HCT116 (cell line): ENCODE data around the gene ARHGEF17. TPM values are rescaled to one million over a fixed set of nuclear protein-coding genes. Genes with fewer than 3 reads are reported as not detected.

Experiments used
- ATAC-seq: fragments of 200-7000 bp; cut with Tn5 transposase; 2 replicates; pipeline ENCODE4 v1.9.1; 2020; ENCODE audit warnings: mild to moderate bottlenecking, moderate library complexity
- BruUV-seq: library from RNA; stranded (reverse); fragments of 400-500 nt; replicated peaks from 2 replicates; lab custom pipeline; 2021; lab: Mats Ljungman, UMichigan
- CTCF ChIA-PET: fragments of 300-600 bp; sonication (Branson Sonifier 250); formaldehyde crosslinking; loops from one replicate; lab custom pipeline; 2021; ENCODE audit warnings: antibody characterized with exemption; lab: Charles Lee
- POLR2A ChIA-PET: fragments of 300-600, 350-600 bp; sonication (Branson Sonifier 250); formaldehyde crosslinking; loops from one replicate; lab custom pipeline; 2021; ENCODE audit warnings: antibody characterized with exemption; lab: Charles Lee
- RAD21 ChIA-PET, 2 experiments: fragments of 300-600 bp; sonication (Branson Sonifier 250); formaldehyde crosslinking; loops; one replicate each; lab custom pipeline; 2023; ENCODE audit warnings: low total read pairs in 2 of 2; ENCODE audit not compliant: uncharacterized antibody in 2 of 2, unreplicated experiment in 2 of 2, low non-redundant PET in 1 of 2; lab: Charles Lee
- DNase-seq: peaks from one replicate; pipeline ENCODE4 v3.0.0-alpha.2; 2010; ENCODE audit warnings: low read depth, low spot score
- H2AFZ ChIP-seq: fragments of 200-600 bp; shearing (Covaris generic), sonication (generic); 2 replicates; pipeline ENCODE4 v1.6.1; 2017; ENCODE audit warnings: low read depth, mixed run types, mixed read lengths, antibody characterized with exemption, low read length; ENCODE audit not compliant: poor library complexity, severe bottlenecking
- H3K27ac ChIP-seq: 2 replicates; pipeline ENCODE4 v1.5.1; 2012; ENCODE audit warnings: low read depth, low read length
- H3K27me3 ChIP-seq: fragments of 200-600 bp; sonication (generic); 2 replicates; pipeline ENCODE4 v1.6.1; 2016; ENCODE audit warnings: mixed run types, low read length, mixed read lengths; ENCODE audit not compliant: insufficient read depth
- H3K36me3 ChIP-seq, 2 experiments: fragments of 200-500 bp in 1 of 2; fragments of 200-600 bp in 1 of 2; sonication (Bioruptor generic) in 1 of 2; sonication (generic) in 1 of 2; 2 replicates each; pipeline versions ENCODE4 v1.5.1 to v1.6.1; 2014 to 2016; ENCODE audit warnings: low read length in 2 of 2, inconsistent platforms in 1 of 2, mixed read lengths in 1 of 2, mixed run types in 1 of 2; ENCODE audit not compliant: insufficient read depth in 2 of 2, control insufficient read depth in 1 of 2
- H3K4me1 ChIP-seq, 2 experiments: fragments of 200-600 bp in 1 of 2; sonication (generic) in 1 of 2; 2 replicates each; pipeline versions ENCODE4 v1.5.1 to v1.6.1; 2012 to 2017; ENCODE audit warnings: low read length in 2 of 2, inconsistent platforms in 1 of 2, mild to moderate bottlenecking in 1 of 2, mixed read lengths in 1 of 2, mixed run types in 1 of 2, moderate library complexity in 1 of 2; ENCODE audit not compliant: insufficient read depth in 2 of 2, control insufficient read depth in 1 of 2
- H3K4me2 ChIP-seq: fragments of 200-600 bp; sonication (generic); 2 replicates; pipeline ENCODE4 v1.6.1; 2017; ENCODE audit warnings: mixed run types, low read length, mixed read lengths
- H3K4me3 ChIP-seq, 2 experiments: fragments of 200-600 bp in 1 of 2; sonication (generic) in 1 of 2; replicated peaks in 1 of 2; 2 replicates each; pipeline ENCODE4 v1.5.1; 2011 to 2016; ENCODE audit warnings: low read length in 2 of 2, control low read depth in 1 of 2, low read depth in 1 of 2, mild to moderate bottlenecking in 1 of 2, mixed read lengths in 1 of 2, mixed run types in 1 of 2
- H3K79me2 ChIP-seq: fragments of 200-600 bp; sonication (generic); 2 replicates; pipeline ENCODE4 v1.6.1; 2017; ENCODE audit warnings: mild to moderate bottlenecking, mixed run types, low read length, moderate library complexity, mixed read lengths; ENCODE audit not compliant: insufficient read depth
- H3K9ac ChIP-seq: fragments of 200-600 bp; sonication (generic); 2 replicates; pipeline ENCODE4 v1.6.1; 2016; ENCODE audit warnings: low read length, mixed read lengths
- H3K9me2 ChIP-seq: fragments of 200-600 bp; sonication (generic), shearing (Covaris generic); 2 replicates; pipeline ENCODE4 v1.6.1; 2017; ENCODE audit warnings: mixed run types, mild to moderate bottlenecking, moderate library complexity; ENCODE audit not compliant: insufficient read depth
- H3K9me3 ChIP-seq, 2 experiments: fragments of 200-500 bp in 1 of 2; fragments of 200-600 bp in 1 of 2; sonication (Bioruptor generic) in 1 of 2; sonication (generic) in 1 of 2; 2 replicates each; pipeline ENCODE4 v1.6.1; 2014 to 2017; ENCODE audit warnings: low read length in 2 of 2, mixed read lengths in 2 of 2, inconsistent platforms in 1 of 2, low read depth in 1 of 2, mild to moderate bottlenecking in 1 of 2, mixed run types in 1 of 2, moderate library complexity in 1 of 2; ENCODE audit not compliant: control insufficient read depth in 1 of 2, insufficient read depth in 1 of 2
- H4K20me1 ChIP-seq: fragments of 200-600 bp; sonication (generic), shearing (Covaris generic); 2 replicates; pipeline ENCODE4 v1.6.1; 2017; ENCODE audit warnings: mixed run types, mild to moderate bottlenecking, moderate library complexity; ENCODE audit not compliant: insufficient read depth
- CBX3 ChIP-seq: IDR thresholded peaks from 2 replicates; pipeline ENCODE4 v1.6.1; 2012; ENCODE audit warnings: low read depth
- CEBPB ChIP-seq: IDR thresholded peaks from 2 replicates; pipeline ENCODE4 v1.6.1; 2012; ENCODE audit warnings: low read depth
- EGR1 ChIP-seq: IDR thresholded peaks from 2 replicates; pipeline ENCODE4 v1.6.1; 2012; ENCODE audit warnings: low read depth
- ELF1 ChIP-seq: IDR thresholded peaks from 2 replicates; pipeline ENCODE4 v1.6.1; 2012; ENCODE audit warnings: low read depth, borderline replicate concordance
- EZH2 ChIP-seq: fragments of 200-600 bp; sonication (generic); IDR thresholded peaks from 2 replicates; pipeline ENCODE4 v1.6.1; 2017; ENCODE audit warnings: antibody characterized with exemption, mixed run types
- EZH2phosphoT487 ChIP-seq: fragments of 200-600 bp; IDR thresholded peaks from 2 replicates; pipeline ENCODE4 v1.6.1; 2018; ENCODE audit warnings: antibody characterized with exemption, borderline replicate concordance
- FOSL1 ChIP-seq: IDR thresholded peaks from 2 replicates; pipeline ENCODE4 v1.6.1; 2012; ENCODE audit warnings: low read depth
- JUND ChIP-seq: IDR thresholded peaks from 2 replicates; pipeline ENCODE4 v1.6.1; 2012
- POLR2A ChIP-seq: IDR thresholded peaks from 2 replicates; pipeline ENCODE4 v1.7.0; 2011; ENCODE audit warnings: borderline replicate concordance; ENCODE audit not compliant: insufficient read depth, insufficient read length; ENCODE audit errors: extremely low read depth
- RAD21 ChIP-seq: IDR thresholded peaks from 2 replicates; pipeline ENCODE4 v1.6.1; 2012; ENCODE audit warnings: low read depth, mild to moderate bottlenecking
- SP1 ChIP-seq: IDR thresholded peaks from 2 replicates; pipeline ENCODE4 v1.6.1; 2012; ENCODE audit warnings: low read depth
- TCF7L2 ChIP-seq: IDR thresholded peaks from 2 replicates; pipeline ENCODE4 v1.7.0; 2011; ENCODE audit warnings: borderline replicate concordance, inconsistent platforms; ENCODE audit not compliant: insufficient read depth, insufficient read length; ENCODE audit errors: extremely low read depth
- YY1 ChIP-seq: IDR thresholded peaks from 2 replicates; pipeline ENCODE4 v1.6.1; 2011; ENCODE audit warnings: low read length, low read depth, moderate library complexity, mild to moderate bottlenecking; ENCODE audit not compliant: insufficient replicate concordance; ENCODE audit errors: extremely low read depth
- ZFX ChIP-seq: fragments of 450-650 bp; IDR thresholded peaks from 2 replicates; pipeline ENCODE4 v1.6.1; 2017
- intact Hi-C: fragments of 100-400 bp; cut with micrococcal nuclease; formaldehyde crosslinking; loops from 2 replicates; pipeline ENCODE4 v1.10.0; 2022
- total RNA-seq: library from RNA; stranded (reverse); gene quantifications from one replicate; pipeline ENCODE4 v1.2.1, GENCODE V29; 2021; ENCODE audit not compliant: unreplicated experiment
- TF ChIP-seq, protein P1 (sequence below): IDR thresholded peaks from 2 replicates; pipeline ENCODE4 v1.6.1; 2012; ENCODE audit warnings: low read depth
- TF ChIP-seq, protein P2 (sequence below): IDR thresholded peaks from 2 replicates; pipeline ENCODE4 v1.6.1; 2012
- TF ChIP-seq, protein P3 (sequence below): IDR thresholded peaks from 2 replicates; pipeline ENCODE4 v1.6.1; 2011; ENCODE audit warnings: mild to moderate bottlenecking, low read length, moderate library complexity; ENCODE audit not compliant: insufficient replicate concordance; ENCODE audit errors: extremely low read depth

The ARHGEF17 gene
- total RNA-seq, 1 experiment from 2014 or later: 18.2 TPM

DNA sequence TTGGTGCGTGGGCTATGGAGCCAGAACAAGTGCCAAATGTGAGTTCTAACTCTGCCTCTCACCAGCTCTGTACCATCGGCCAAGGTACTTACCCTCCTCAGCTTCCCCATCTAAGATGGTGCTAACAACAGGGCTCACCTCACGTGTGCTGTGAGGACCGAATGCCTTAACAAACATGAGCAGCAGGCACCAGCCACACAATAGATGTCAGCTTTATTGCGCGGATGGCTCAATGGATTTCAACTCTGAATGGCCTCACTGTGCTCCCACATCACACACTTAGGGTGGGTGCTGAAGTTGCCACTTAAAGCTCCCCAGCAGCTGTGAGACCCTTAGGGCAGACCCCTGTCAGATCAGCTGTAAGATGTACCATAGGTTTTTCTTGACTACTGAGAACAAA is 92.2 kb downstream of the ARHGEF17 start:
- TF ChIP-seq EGR1: no peak
- TF ChIP-seq, protein P1, sequence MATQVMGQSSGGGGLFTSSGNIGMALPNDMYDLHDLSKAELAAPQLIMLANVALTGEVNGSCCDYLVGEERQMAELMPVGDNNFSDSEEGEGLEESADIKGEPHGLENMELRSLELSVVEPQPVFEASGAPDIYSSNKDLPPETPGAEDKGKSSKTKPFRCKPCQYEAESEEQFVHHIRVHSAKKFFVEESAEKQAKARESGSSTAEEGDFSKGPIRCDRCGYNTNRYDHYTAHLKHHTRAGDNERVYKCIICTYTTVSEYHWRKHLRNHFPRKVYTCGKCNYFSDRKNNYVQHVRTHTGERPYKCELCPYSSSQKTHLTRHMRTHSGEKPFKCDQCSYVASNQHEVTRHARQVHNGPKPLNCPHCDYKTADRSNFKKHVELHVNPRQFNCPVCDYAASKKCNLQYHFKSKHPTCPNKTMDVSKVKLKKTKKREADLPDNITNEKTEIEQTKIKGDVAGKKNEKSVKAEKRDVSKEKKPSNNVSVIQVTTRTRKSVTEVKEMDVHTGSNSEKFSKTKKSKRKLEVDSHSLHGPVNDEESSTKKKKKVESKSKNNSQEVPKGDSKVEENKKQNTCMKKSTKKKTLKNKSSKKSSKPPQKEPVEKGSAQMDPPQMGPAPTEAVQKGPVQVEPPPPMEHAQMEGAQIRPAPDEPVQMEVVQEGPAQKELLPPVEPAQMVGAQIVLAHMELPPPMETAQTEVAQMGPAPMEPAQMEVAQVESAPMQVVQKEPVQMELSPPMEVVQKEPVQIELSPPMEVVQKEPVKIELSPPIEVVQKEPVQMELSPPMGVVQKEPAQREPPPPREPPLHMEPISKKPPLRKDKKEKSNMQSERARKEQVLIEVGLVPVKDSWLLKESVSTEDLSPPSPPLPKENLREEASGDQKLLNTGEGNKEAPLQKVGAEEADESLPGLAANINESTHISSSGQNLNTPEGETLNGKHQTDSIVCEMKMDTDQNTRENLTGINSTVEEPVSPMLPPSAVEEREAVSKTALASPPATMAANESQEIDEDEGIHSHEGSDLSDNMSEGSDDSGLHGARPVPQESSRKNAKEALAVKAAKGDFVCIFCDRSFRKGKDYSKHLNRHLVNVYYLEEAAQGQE: no peak
- no peak for TF ChIP-seq EZH2
- TF ChIP-seq SP1: no peak
- no peak for TF ChIP-seq CBX3
- TF ChIP-seq ELF1: no peak
- no peak for TF ChIP-seq TCF7L2
- TF ChIP-seq, protein P2, sequence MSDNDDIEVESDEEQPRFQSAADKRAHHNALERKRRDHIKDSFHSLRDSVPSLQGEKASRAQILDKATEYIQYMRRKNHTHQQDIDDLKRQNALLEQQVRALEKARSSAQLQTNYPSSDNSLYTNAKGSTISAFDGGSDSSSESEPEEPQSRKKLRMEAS: no peak
- no peak for TF ChIP-seq YY1
- TF ChIP-seq FOSL1: no peak
- TF ChIP-seq, protein P3, sequence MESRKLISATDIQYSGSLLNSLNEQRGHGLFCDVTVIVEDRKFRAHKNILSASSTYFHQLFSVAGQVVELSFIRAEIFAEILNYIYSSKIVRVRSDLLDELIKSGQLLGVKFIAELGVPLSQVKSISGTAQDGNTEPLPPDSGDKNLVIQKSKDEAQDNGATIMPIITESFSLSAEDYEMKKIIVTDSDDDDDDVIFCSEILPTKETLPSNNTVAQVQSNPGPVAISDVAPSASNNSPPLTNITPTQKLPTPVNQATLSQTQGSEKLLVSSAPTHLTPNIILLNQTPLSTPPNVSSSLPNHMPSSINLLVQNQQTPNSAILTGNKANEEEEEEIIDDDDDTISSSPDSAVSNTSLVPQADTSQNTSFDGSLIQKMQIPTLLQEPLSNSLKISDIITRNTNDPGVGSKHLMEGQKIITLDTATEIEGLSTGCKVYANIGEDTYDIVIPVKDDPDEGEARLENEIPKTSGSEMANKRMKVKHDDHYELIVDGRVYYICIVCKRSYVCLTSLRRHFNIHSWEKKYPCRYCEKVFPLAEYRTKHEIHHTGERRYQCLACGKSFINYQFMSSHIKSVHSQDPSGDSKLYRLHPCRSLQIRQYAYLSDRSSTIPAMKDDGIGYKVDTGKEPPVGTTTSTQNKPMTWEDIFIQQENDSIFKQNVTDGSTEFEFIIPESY: no peak
- TF ChIP-seq JUND: no peak
- TF ChIP-seq EZH2phosphoT487: no peak
- TF ChIP-seq POLR2A: no peak
- TF ChIP-seq ZFX: no peak
- TF ChIP-seq RAD21: no peak
- TF ChIP-seq CEBPB: no peak
- TF ChIP-seq, all 23 proteins: peak for 0
- CTCF ChIA-PET: interaction anchor here (0.8 to 1.7 kb wide), 3 partner anchors 49 to 531 kb away, joined by 3 to 6 read pairs (median 4); no protein-coding TSS in a partner anchor
- no peaks in the 10 kb centered on the region for H3K9me3 ChIP-seq

More for the DNA sequence above, 92.2 kb downstream of the ARHGEF17 start:
- Histone ChIP-seq H3K9me2 (no peaks in the 10 kb centered on the region), H3K79me2 (no peaks in the 10 kb centered on the region), H2AFZ (no peak overlapping the region), H3K4me3 (no peak overlapping the region), H3K4me1 (no peaks in the 10 kb centered on the region), H3K36me3 (no peaks in the 10 kb centered on the region; a peak in 2 of 4 replicates), H4K20me1 (no peaks in the 10 kb centered on the region), H3K9ac (no peak overlapping the region), H3K27ac (no peak overlapping the region), H3K4me2 (no peak overlapping the region), H3K27me3 (no peaks in the 10 kb centered on the region)
- ChIA-PET POLR2A (no interaction called here), RAD21 (no interaction called here)
- DNase-seq: no peak
- no TSS peak for BruUV-seq
- no peak for ATAC-seq
- intact Hi-C loops: no loop called here
